ENCODE data around the gene ARL6IP6. TPM values are rescaled to one million over a fixed set of nuclear protein-coding genes. Genes with fewer than 3 reads are reported as not detected.
A peak's percentile ranks its signal among the peaks of the same experiment; 100 is the strongest.

The ARL6IP6 gene
- total and polyA plus RNA-seq, 10 of the 15 experiments (the other 5 are each of a cell fraction or from before 2014, with no cell fraction given), result 15.8 to 87.3 (median 28.4) TPM

DNA sequence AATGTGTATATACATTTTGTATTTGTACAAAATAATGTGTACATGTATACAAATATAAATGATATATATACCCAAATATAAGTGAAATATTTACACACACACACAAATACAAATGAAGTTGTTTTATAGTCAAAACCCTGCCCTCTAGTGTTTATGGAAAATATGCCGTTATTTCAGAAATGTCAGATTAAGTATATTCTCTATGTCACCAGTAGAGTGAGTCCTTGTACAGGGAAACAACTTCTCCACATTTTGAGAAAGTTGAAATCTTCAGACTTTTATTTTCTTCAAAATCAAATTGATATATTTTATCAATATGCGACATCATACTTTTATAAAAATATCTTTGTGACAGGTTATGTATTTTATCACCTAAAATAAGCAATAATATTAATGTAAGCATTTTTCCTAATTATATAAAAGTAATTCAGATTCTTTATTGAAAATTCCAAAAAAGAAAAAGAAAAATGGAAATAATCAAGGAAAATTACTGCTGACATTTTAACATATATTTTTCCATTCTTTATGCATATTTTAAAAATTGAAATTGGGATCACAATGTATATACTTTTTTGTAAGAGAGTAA is 22.4 kb downstream of the ARL6IP6 start:
- Histone ChIP-seq H2AFZ (ENCODE audit: control insufficient read depth, low read depth, low read length) (no peak overlapping the region), H3K4me1 (ENCODE audit: control insufficient read depth, insufficient read depth, low read length) (no peaks in the 10 kb centered on the region), H3K4me2 (ENCODE audit: control insufficient read depth, insufficient read depth) (no peak overlapping the region), H3K4me3 (no peak overlapping the region), H4K20me1 (ENCODE audit: control insufficient read depth, insufficient read depth) (no peaks in the 10 kb centered on the region), H3K36me3 (ENCODE audit: control insufficient read depth in 2 of 2, insufficient read depth in 2 of 2, low read length in 1 of 2) (peaks cover 3% of the 10 kb centered on the region in 2 experiments; a peak in 2 of 4 replicates), H3K27me3 (replicated peaks in 1 of 2; ENCODE audit: control insufficient read depth in 2 of 2, insufficient read depth in 2 of 2, low read length in 1 of 2) (no peaks in the 10 kb centered on the region), H3K79me2 (ENCODE audit: control insufficient read depth, insufficient read depth, low read length) (no peaks in the 10 kb centered on the region; the same call in 1 of the 2 replicates), H3K27ac (ENCODE audit: control insufficient read depth, insufficient read depth) (no peak overlapping the region), H3K9ac (ENCODE audit: control insufficient read depth, insufficient read depth, low read length) (no peak overlapping the region), H3K9me3 (replicated peaks; ENCODE audit: control insufficient read depth, insufficient read depth, low read length) (no peaks in the 10 kb centered on the region; the same call in 2 of the 3 replicates)
- POLR2A ChIA-PET, result no interaction called here
- RAD21 ChIA-PET (ENCODE audit: unreplicated experiment), result no interaction called here
- BruUV-seq (replicated peaks), result no TSS peak
- CTCF ChIA-PET, result interaction anchor here (0.7 to 1.1 kb wide), 4 partner anchors 11 to 28 kb away, joined by 3 to 6 read pairs (median 4); no protein-coding TSS in a partner anchor
- intact Hi-C loops (cut with micrococcal nuclease; ENCODE audit: unreplicated experiment) (no loop called here), in situ Hi-C loops (cut with MboI) (no loop called here)
- TF ChIP-seq SMARCA5 (IDR thresholded peaks at IDR 0.05) (0 out of 2 replicates have a peak, but pooled peaks have one; percentile 36), RAD21 (IDR thresholded peaks at IDR 0.05; ENCODE audit: insufficient read depth, low read depth, low read length) (peak; percentile 69), SMC3 (IDR thresholded peaks at IDR 0.05; ENCODE audit: borderline replicate concordance, low read length) (peak; percentile 65; the same call in 1 of the 2 replicates)
- TF ChIP-seq, protein P1, sequence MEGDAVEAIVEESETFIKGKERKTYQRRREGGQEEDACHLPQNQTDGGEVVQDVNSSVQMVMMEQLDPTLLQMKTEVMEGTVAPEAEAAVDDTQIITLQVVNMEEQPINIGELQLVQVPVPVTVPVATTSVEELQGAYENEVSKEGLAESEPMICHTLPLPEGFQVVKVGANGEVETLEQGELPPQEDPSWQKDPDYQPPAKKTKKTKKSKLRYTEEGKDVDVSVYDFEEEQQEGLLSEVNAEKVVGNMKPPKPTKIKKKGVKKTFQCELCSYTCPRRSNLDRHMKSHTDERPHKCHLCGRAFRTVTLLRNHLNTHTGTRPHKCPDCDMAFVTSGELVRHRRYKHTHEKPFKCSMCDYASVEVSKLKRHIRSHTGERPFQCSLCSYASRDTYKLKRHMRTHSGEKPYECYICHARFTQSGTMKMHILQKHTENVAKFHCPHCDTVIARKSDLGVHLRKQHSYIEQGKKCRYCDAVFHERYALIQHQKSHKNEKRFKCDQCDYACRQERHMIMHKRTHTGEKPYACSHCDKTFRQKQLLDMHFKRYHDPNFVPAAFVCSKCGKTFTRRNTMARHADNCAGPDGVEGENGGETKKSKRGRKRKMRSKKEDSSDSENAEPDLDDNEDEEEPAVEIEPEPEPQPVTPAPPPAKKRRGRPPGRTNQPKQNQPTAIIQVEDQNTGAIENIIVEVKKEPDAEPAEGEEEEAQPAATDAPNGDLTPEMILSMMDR (IDR thresholded peaks at IDR 0.05 in 2 of 3, conservative IDR thresholded peaks at IDR 0.05 in 1 of 3; ENCODE audit: control insufficient read depth in 2 of 3, extremely low read depth in 1 of 3, insufficient read depth in 1 of 3, low read depth in 3 of 3, low read length in 3 of 3), result peak; percentile 62 to 87 (median 71)
- TF ChIP-seq, protein P2, sequence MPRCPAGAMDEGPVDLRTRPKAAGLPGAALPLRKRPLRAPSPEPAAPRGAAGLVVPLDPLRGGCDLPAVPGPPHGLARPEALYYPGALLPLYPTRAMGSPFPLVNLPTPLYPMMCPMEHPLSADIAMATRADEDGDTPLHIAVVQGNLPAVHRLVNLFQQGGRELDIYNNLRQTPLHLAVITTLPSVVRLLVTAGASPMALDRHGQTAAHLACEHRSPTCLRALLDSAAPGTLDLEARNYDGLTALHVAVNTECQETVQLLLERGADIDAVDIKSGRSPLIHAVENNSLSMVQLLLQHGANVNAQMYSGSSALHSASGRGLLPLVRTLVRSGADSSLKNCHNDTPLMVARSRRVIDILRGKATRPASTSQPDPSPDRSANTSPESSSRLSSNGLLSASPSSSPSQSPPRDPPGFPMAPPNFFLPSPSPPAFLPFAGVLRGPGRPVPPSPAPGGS (IDR thresholded peaks at IDR 0.05; ENCODE audit: borderline replicate concordance, insufficient read depth, low read depth, low read length, poor library complexity, severe bottlenecking), result no peak
- SMC1A ChIA-PET (ENCODE audit: uncharacterized antibody, unreplicated experiment), result interaction anchor here (0.7 to 0.8 kb wide), 2 partner anchors 16 to 25 kb away, joined by 3 to 5 read pairs; no protein-coding TSS in a partner anchor
- 23% methylated on average over 2 of the region's 2 CpGs for WGBS (ENCODE audit: insufficient coverage, insufficient replicate concordance, low lambda C conversion rate, missing lambda C conversion rate)
- DNase-seq (ENCODE audit: low read depth, low spot score) (no peak), ATAC-seq (peak; percentile 86), FAIRE-seq (peak; percentile 73)
